HG02759 (cell line): Measurements from ENCODE around the gene IMMP2L.
A peak's percentile ranks its signal among the peaks of the same experiment; 100 is the strongest.
"Not testable (repeated sequence)": the region's sequence is repeated elsewhere in the genome, so short reads cannot be mapped to it uniquely, and the experiment has no call there.

Experiments used
- ATAC-seq: cut with Tn5 transposase; IDR thresholded peaks from one replicate; pipeline ENCODE4 v1.9.1; 2021; ENCODE audit warnings: mild to moderate bottlenecking, moderate library complexity; ENCODE audit not compliant: unreplicated experiment

IMMP2L gene

GRCh38 chr7:110975486-110975885 is 586.8 kb downstream of the IMMP2L start:
- ATAC-seq, result no peak

- no peak for ATAC-seq
Observed at GRCh38 chr7:110974441-110974840, 587.9 kb downstream of the IMMP2L start.

GRCh38 chr7:110973196-110973990 is 588.9 kb downstream of the IMMP2L start:
- no peak for ATAC-seq

DNA sequence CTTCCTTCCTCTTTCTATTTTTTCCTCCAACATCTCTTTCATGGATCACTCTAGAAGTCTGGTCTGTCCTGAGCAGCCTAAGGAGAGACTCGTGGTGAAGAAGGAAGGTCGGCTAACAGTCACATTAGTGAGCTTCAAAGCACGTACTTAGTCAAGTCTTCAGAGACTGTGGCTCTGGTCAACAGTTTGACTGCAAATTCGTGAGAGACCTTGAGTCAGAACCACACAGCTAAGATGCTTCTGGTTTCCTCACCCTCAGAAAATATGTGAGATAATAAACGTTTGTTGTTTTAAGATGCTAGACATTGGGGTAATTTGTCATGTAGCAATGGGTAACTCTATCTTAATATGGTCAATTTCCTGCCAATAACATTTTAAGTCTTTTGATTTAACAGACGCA is 597.5 kb downstream of the IMMP2L start:
- ATAC-seq, result no peak

DNA sequence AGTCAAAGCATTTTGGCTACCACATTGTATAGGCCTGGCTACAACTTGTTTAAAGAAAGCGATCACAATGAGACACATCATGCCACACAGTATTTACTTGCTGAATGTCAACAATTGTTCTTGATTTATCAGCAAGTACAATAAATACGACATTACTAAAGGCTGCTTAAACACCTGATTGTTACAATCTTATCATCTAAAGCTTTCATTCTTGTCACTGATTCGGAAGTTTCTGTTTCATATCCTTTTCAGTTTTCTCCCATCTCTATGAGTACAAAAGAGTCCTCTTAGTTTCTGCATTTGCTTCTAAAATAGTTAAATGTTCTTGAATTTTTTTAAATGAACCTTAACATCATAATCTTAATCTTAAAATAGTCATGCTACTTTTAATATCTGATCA is 599.5 kb downstream of the IMMP2L start:
- ATAC-seq, result no peak

- no peak for ATAC-seq
Observed at GRCh38 chr7:110962374-110962773, 599.9 kb downstream of the IMMP2L start.

DNA sequence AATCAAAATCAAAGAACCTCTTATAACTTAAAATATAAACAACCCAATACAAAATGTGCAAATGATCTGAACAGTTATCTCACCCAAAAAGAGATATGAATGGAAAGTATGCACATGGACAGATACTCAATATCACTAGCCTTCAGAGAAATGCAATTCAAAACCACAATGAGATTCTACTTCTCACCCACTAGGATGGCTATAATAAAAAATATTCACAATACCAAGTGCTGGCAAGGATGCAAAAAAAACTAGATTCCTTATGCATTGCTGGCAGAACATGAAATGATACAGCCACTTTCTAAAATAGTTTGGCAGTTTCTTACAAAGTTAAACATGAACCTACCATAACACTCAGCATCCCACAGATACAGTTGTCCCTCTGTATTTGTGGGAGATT is 601.5 kb downstream of the IMMP2L start:
- no peak for ATAC-seq

DNA sequence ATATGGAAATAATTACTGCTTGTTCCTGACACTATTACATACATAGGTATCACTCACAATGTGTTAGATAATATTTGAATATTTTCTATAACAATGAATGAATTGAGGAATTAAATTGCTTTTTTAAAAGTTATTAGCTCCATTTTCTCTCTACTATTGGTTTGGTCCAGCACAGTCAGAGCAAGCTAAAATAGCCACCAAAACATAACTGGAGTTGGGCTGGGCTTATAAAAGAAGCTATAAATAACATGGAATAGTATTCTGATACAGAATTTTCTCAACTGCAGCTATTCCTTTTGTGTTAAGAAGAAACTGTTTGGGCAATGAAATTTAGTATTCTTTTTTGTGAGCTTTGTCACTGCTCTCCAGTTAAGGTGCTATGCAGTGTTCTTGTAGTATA is 614.0 kb downstream of the IMMP2L start:
- ATAC-seq, result no peak

DNA sequence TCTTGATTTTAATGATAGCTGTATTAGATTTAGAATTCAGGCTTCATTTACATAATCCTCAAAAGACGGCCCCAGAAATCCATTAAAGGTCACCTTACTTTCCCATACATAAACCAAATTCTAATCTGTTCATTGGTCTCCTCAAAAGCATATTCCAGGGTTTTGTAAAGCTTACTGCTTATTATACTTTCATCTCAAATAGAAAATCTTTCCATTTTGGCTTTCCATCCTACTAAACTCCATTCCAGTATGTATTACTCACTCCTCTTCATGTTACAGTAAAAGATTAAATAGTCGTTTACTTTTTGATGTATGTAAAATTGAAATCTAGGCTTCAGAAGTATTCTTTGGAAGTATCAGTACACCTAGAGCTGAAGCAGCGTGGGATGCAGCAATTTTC is 614.9 kb downstream of the IMMP2L start:
- ATAC-seq, result no peak

DNA sequence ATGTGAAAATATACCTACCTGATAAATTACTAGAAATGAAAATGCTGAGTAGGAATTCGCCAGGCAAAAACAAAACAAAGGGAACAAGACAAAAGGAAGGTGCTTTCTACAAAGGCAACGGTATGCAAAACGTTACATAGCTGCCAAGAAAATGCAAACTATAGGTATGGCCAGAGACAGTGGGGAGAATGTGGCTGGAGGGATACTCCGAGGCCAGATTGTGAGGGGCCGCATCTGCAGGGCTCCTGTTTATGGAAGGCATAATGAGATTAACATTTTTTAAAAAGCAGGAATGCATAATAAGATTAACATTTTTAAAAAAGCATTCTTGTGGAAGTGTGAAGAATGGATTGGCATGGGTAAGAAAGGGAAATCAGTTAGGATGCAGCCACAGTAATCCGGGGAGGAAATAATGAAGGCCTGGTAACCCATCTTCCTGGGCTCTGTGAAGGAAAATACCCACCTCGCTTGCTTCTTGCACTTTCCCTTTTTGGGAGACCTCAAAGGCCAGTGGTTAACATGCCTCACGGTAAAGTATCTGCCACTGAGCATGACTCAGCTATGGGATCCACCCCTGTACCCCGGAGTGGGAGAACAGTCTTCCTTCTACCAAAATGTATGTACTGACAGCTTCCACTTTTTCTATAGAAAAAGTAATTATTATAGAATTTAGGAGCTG is 617.2 kb downstream of the IMMP2L start:
- ATAC-seq, result no peak

DNA sequence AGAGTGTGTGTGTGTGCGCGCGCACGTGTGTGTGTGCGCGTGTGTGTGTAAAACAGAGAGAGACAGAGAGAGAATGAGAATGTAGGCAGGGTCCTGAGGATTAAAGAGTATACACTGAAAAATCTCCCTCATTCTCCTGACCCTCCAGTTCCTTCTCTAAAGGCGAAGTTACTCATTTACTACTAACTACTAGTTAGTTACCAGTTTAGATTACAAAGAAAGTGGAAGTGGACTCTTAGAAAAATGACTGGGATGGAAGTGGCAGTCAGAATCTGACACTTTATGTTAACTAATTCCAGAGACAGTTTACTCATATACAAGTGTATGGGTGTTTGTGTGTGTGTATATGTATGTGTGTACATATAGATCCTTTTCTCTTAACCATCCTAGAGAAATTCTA is 617.8 kb downstream of the IMMP2L start:
- no peak for ATAC-seq

- no peak for ATAC-seq
Observed at GRCh38 chr7:110943701-110944345, 618.5 kb downstream of the IMMP2L start.

DNA sequence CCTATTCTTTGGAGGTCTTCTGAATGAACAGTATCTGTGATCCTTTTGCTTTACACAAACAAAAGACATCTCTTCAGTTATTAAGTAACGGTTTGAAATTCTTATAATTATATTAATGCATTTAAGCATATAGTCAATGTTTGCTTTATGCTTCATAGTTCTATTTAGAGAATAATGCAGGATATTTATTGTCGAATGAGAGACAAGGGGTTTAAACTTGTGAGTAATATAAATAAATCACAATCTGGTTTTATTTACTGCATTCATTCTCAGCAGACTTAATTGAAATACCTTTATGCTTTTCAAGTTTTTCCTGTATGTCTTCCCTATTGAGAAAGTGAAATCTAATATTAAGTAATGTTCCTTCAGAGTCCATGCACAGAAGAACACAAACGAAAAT is 620.9 kb downstream of the IMMP2L start:
- no peak for ATAC-seq

- no peak for ATAC-seq
Observed at GRCh38 chr7:110940756-110941155, 621.5 kb downstream of the IMMP2L start.

DNA sequence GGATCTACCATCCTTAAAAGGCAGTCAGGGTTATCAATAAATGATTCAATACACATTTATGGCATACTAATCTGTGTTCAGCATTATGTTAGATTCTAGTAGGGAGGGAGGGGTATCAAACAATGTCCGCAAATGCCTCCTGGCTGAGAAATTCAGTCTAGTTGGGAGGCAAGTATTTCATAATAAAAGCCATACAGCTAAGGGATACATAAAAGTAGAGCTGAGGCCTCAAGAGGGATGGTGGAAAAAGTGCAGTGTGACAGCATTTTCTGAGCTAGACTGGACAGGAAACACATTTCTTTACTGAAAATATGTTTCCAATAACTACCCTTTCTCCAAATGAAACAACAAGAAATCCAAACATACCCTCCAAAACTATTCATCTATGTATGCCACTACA is 624.1 kb downstream of the IMMP2L start:
- ATAC-seq, result no peak

- not testable (repeated sequence) for ATAC-seq
Observed at GRCh38 chr7:110936665-110937064, 625.6 kb downstream of the IMMP2L start.

DNA sequence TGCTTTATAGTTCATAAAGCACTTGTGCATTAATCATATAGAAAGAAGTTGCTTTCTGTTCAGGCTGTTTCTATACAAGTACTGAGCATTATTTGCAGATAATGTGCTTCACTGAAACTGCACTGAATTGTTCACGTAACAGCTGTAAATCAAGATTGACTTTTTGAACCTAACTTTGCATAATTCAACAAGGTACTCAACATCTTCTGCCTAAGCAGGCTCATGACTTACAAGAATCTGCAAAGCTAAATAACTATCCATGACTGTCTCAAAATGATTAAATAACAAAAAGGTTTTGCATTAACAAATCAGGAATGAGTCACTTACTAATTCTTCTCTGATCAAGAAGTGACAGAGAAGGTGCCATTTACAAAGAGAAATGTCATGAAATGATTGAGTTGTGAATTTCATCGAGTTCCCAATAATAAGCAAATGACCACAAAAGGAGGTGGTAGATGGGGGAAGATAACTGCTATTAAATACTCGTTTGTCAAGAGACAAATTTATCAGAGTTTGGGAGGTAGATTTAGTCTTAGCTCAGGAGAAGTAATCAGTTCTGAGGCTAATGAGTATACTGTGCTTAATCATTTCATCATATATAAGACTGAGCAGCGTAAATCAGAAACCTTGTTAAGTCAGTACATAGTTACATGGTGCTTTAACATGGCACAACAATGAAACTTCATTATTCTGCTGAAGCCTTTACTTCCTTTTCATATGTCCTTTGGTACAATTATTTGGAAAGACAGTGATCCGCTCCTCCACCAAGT is 632.6 kb downstream of the IMMP2L start:
- no peak for ATAC-seq

DNA sequence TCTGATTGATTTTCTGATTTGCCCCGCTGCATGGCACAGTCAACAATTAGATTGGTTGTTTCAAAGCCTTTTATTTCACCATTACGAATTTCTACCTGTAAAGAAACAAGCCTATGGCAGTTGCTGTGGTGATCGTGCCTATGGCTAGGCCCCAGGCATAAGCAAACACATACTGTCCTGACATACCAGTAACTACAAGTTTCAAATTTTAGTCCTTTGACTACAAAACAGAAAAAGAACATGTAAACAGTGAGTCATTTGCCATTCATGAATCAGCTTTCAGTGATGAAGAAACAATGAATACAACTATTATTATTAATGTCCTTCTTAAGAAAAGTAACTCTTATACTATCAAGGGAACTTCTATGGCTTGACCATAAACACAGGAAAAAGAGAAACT is 639.4 kb downstream of the IMMP2L start:
- no peak for ATAC-seq

GRCh38 chr7:110921595-110922151 is 640.6 kb downstream of the IMMP2L start:
- no peak for ATAC-seq

GRCh38 chr7:110918949-110919548 is 643.2 kb downstream of the IMMP2L start:
- peak; percentile 71 for ATAC-seq

DNA sequence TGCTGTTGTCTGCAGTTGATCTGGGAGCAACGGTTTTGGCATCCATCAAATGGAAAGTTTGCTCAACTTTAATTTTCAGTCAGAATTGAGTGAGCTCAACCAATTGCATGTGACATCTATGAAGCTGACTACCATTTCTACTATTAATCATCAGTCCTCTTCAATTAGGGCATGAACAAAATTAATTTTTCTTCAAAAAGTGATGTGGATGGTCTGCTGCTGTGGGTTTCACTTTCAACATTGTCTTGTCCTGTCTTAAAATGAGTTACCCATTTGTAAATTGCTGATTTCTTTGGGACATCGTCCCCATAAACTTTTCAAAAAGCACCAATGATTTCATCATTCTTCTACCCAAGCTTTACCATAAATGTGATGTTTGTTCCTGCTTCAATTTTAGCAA is 648.0 kb downstream of the IMMP2L start:
- ATAC-seq, result no peak
